Right ventricle myocardium inferior (tissue), 1 donor: ENCODE results near the gene HOXB4. TPM values are rescaled to one million over a fixed set of nuclear protein-coding genes. Genes with fewer than 3 reads are reported as not detected.
A peak's percentile ranks its signal among the peaks of the same experiment; 100 is the strongest.

Source experiments
- ATAC-seq: fragments of 200-7000 bp; cut with Tn5 transposase; one replicate; pipeline ENCODE4 v1.9.1; 2020; ENCODE audit warnings: mild to moderate bottlenecking, moderate library complexity
- DNase-seq: peaks from one replicate; pipeline ENCODE4 v3.0.0; 2021; ENCODE audit errors: missing footprints
- intact Hi-C: fragments of 100-400 bp; cut with DNase I; formaldehyde crosslinking; loops from one replicate; pipeline ENCODE4 v1.11.0; 2022
- total RNA-seq: library from RNA; stranded (reverse); fragmentation: NEBNext Ultra II Directional; extraction: Animal tissue kit (Norgen Biotek cat#: 25700); gene quantifications from one replicate; pipeline ENCODE4 v1.2.1, GENCODE V29; 2021
- donor health status: DM: no; HTN: yes; CAD: no; lungs with severe emphysema.

The HOXB4 gene
- total RNA-seq, 1 donor from 2014 or later: 0.38 TPM

- DNase-seq (no peak), ATAC-seq (peak; percentile 36)
- intact Hi-C loops: no loop called here
These were observed 22.6 kb downstream of the HOXB4 start for GRCh38 chr17:48555258-48556228.

GRCh38 chr17:48554412-48555257, 23.5 kb downstream of the HOXB4 start:
- intact Hi-C loops: no loop called here
- ATAC-seq: no peak
- DNase-seq: no peak

- DNase-seq: no peak
- intact Hi-C loops: no loop called here
- no peak for ATAC-seq
These were observed 24.3 kb downstream of the HOXB4 start for GRCh38 chr17:48553826-48554225.

GRCh38 chr17:48553190-48553547, 25.0 kb downstream of the HOXB4 start:
- intact Hi-C loops: no loop called here
- ATAC-seq (no peak), DNase-seq (no peak)

- intact Hi-C loops: no loop called here
- no peak for ATAC-seq
These were observed 25.5 kb downstream of the HOXB4 start for GRCh38 chr17:48552466-48553189.

GRCh38 chr17:48551596-48552465, 26.3 kb downstream of the HOXB4 start:
- ATAC-seq (no peak), DNase-seq (no peak)
- intact Hi-C loops: no loop called here

More at GRCh38 chr17:48552466-48553189, 25.5 kb downstream of the HOXB4 start:
- DNase-seq: no peak

GRCh38 chr17:48551214-48551555, 27.0 kb downstream of the HOXB4 start:
- intact Hi-C loops: no loop called here
- ATAC-seq (no peak), DNase-seq (no peak)

- DNase-seq (no peak), ATAC-seq (no peak)
- intact Hi-C loops: no loop called here
These were observed 27.5 kb downstream of the HOXB4 start for GRCh38 chr17:48550502-48551213.

- ATAC-seq: no peak
- intact Hi-C loops: no loop called here
These were observed 28.1 kb downstream of the HOXB4 start for GRCh38 chr17:48549914-48550501.

GRCh38 chr17:48549281-48549630, 28.9 kb downstream of the HOXB4 start:
- ATAC-seq (no peak), DNase-seq (no peak)
- intact Hi-C loops: no loop called here

More at GRCh38 chr17:48549914-48550501, 28.1 kb downstream of the HOXB4 start:
- no peak for DNase-seq

- intact Hi-C loops: no loop called here
- ATAC-seq (no peak), DNase-seq (no peak)
These were observed 29.4 kb downstream of the HOXB4 start for GRCh38 chr17:48548523-48549280.

GRCh38 chr17:48547808-48548522, 30.2 kb downstream of the HOXB4 start:
- ATAC-seq (no peak), DNase-seq (no peak)
- intact Hi-C loops: no loop called here

GRCh38 chr17:48546924-48547807, 31.0 kb downstream of the HOXB4 start:
- intact Hi-C loops: no loop called here
- DNase-seq (no peak), ATAC-seq (no peak)

- DNase-seq: no peak
- intact Hi-C loops: no loop called here
- no peak for ATAC-seq
These were observed 31.8 kb downstream of the HOXB4 start for GRCh38 chr17:48546137-48546923.
